HEK293 (cell line): ENCODE results near the gene TMEM8B.

Source experiments
- CTCF ChIA-PET: fragments of 350-600 bp; formaldehyde crosslinking; extraction: SDS; loops from one replicate; lab custom pipeline; 2021; ENCODE audit warnings: antibody characterized with exemption; lab: Yijun Ruan, JAX
- POLR2A ChIA-PET: fragments of 300-600 bp; formaldehyde crosslinking; extraction: SDS; loops from one replicate; lab custom pipeline; 2020; ENCODE audit warnings: antibody characterized with exemption, inconsistent platforms; lab: Yijun Ruan, JAX
- H3K27ac ChIP-seq: fragments of 200-500 bp; sonication (Bioruptor generic); 2 replicates; pipeline ENCODE4 v1.5.1; 2014; ENCODE audit warnings: low read depth, low read length, control low read depth, inconsistent platforms; ENCODE audit errors: extremely low read depth
- H3K36me3 ChIP-seq, 2 experiments: fragments of 200-500 bp in 1 of 2; sonication (Bioruptor generic) in 1 of 2; 1 replicate in 1 of 2; 2 replicates in 1 of 2; pipeline ENCODE4 v1.5.1; 2014 to 2017; ENCODE audit warnings: inconsistent platforms in 2 of 2, low read length in 2 of 2; ENCODE audit not compliant: control insufficient read depth in 2 of 2, insufficient read depth in 1 of 2
- H3K4me1 ChIP-seq: fragments of 200-500 bp; sonication (Bioruptor generic); 2 replicates; pipeline ENCODE4 v1.5.1; 2014; ENCODE audit warnings: mild to moderate bottlenecking, low read length, inconsistent platforms; ENCODE audit not compliant: control insufficient read depth, insufficient read depth
- H3K4me3 ChIP-seq: 2 replicates; pipeline ENCODE4 v1.5.1; 2011; ENCODE audit warnings: low read depth, mild to moderate bottlenecking, control low read depth, low read length, moderate library complexity
- H3K9me3 ChIP-seq: fragments of 200-500 bp; sonication (Bioruptor generic); 2 replicates; pipeline ENCODE4 v1.5.1; 2014; ENCODE audit warnings: low read depth, low read length, inconsistent platforms; ENCODE audit not compliant: control insufficient read depth, insufficient read depth
- BCL11A ChIP-seq: fragments of 450-650 bp; formaldehyde crosslinking; IDR thresholded peaks from 2 replicates; pipeline ENCODE4 v1.5.1; 2016; ENCODE audit warnings: low read depth, missing biosample characterization, missing genetic modification characterization
- PATZ1 ChIP-seq: fragments of 450-650 bp; formaldehyde crosslinking; IDR thresholded peaks from 2 replicates; pipeline ENCODE4 v1.5.1; 2016; ENCODE audit warnings: missing biosample characterization, missing genetic modification characterization
- SP2 ChIP-seq: fragments of 450-650 bp; formaldehyde crosslinking; IDR thresholded peaks from 2 replicates; pipeline ENCODE4 v1.5.1; 2016; ENCODE audit warnings: missing biosample characterization, missing genetic modification characterization
- ZEB2 ChIP-seq: fragments of 450-650 bp; formaldehyde crosslinking; IDR thresholded peaks from 2 replicates; pipeline ENCODE4 v1.5.1; 2016; ENCODE audit warnings: missing biosample characterization, missing genetic modification characterization
- ZFHX2 ChIP-seq: fragments of 450-650 bp; formaldehyde crosslinking; conservative IDR thresholded peaks from 2 replicates; pipeline ENCODE4 v1.5.1; 2016; ENCODE audit warnings: missing biosample characterization, missing genetic modification characterization
- ZNF121 ChIP-seq: fragments of 450-650 bp; formaldehyde crosslinking; IDR thresholded peaks from 2 replicates; pipeline ENCODE4 v1.5.1; 2016; ENCODE audit warnings: missing biosample characterization, missing genetic modification characterization
- ZNF157 ChIP-seq: fragments of 450-650 bp; formaldehyde crosslinking; IDR thresholded peaks from 2 replicates; pipeline ENCODE4 v1.5.1; 2016; ENCODE audit warnings: missing biosample characterization, missing genetic modification characterization
- ZNF433 ChIP-seq: fragments of 450-650 bp; formaldehyde crosslinking; IDR thresholded peaks from 2 replicates; pipeline ENCODE4 v1.5.1; 2016; ENCODE audit warnings: missing biosample characterization, missing genetic modification characterization, low read depth
- ZNF513 ChIP-seq: fragments of 450-650 bp; IDR thresholded peaks from 2 replicates; pipeline ENCODE4 v1.5.1; 2018; ENCODE audit warnings: missing biosample characterization, missing genetic modification characterization
- ZNF624 ChIP-seq: fragments of 450-650 bp; formaldehyde crosslinking; IDR thresholded peaks from 2 replicates; pipeline ENCODE4 v1.5.1; 2017; ENCODE audit warnings: missing biosample characterization, missing genetic modification characterization
- ZNF629 ChIP-seq: fragments of 450-650 bp; formaldehyde crosslinking; IDR thresholded peaks from 2 replicates; pipeline ENCODE4 v1.5.1; 2017; ENCODE audit warnings: missing biosample characterization, missing genetic modification characterization
- ZNF639 ChIP-seq: fragments of 450-650 bp; formaldehyde crosslinking; IDR thresholded peaks from 2 replicates; pipeline ENCODE4 v1.5.1; 2016; ENCODE audit warnings: missing biosample characterization, missing genetic modification characterization
- ZNF776 ChIP-seq: fragments of 450-650 bp; formaldehyde crosslinking; IDR thresholded peaks from 2 replicates; pipeline ENCODE4 v1.5.0; 2017; ENCODE audit warnings: missing biosample characterization, missing genetic modification characterization, borderline replicate concordance
- ZSCAN4 ChIP-seq: fragments of 450-650 bp; formaldehyde crosslinking; IDR thresholded peaks from 2 replicates; pipeline ENCODE4 v1.5.1; 2017; ENCODE audit warnings: missing biosample characterization, missing genetic modification characterization

The TMEM8B gene

GRCh38 chr9:35798658-35799374 lies 30.2 kb upstream of the TMEM8B start:
- no peak for TF ChIP-seq PATZ1 (tag by site-specific recombination)
- TF ChIP-seq ZSCAN4 (tag by site-specific recombination): no peak
- TF ChIP-seq SP2 (tag by site-specific recombination): no peak
- TF ChIP-seq ZNF121 (tag by site-specific recombination): no peak
- TF ChIP-seq ZNF639 (tag by site-specific recombination): 0 out of 2 replicates have a peak, but pooled peaks have one; percentile 23
- 0 out of 2 replicates have a peak, but pooled peaks have one; percentile 9 for TF ChIP-seq ZFHX2 (tag by site-specific recombination)
- TF ChIP-seq ZNF629 (tag by site-specific recombination): peak; percentile 33; the same call in 1 of the 2 replicates
- no peak for TF ChIP-seq ZNF433
- TF ChIP-seq ZEB2: no peak
- TF ChIP-seq, all 188 proteins: peak for 3
- H3K27ac ChIP-seq: no peak overlapping the region
- ChIA-PET CTCF (interaction anchor here (0.7 to 1.9 kb wide), 4 partner anchors 8 to 83 kb away, joined by 3 to 10 read pairs (median 4); no protein-coding TSS in a partner anchor), POLR2A (interaction anchor here (1.3 kb wide), 1 partner anchor 13 kb away, joined by 6 read pairs; the partner anchor contains the start of gene SPAG8)
- no peaks in the 10 kb centered on the region for H3K4me1 ChIP-seq
- no peak overlapping the region for H3K4me3 ChIP-seq
- H3K9me3 ChIP-seq: no peaks in the 10 kb centered on the region
- peaks cover 0 to 33% of the 10 kb centered on the region in 2 experiments; a peak in 2 of 3 replicates for H3K36me3 ChIP-seq

- no peak overlapping the region for H3K27ac ChIP-seq
- no peak overlapping the region for H3K4me3 ChIP-seq
- no peaks in the 10 kb centered on the region for H3K9me3 ChIP-seq
- H3K36me3 ChIP-seq: peaks cover 0 to 40% of the 10 kb centered on the region in 2 experiments; a peak in 2 of 3 replicates
- no peaks in the 10 kb centered on the region for H3K4me1 ChIP-seq
- TF ChIP-seq ZNF776 (tag by site-specific recombination): no peak
- TF ChIP-seq BCL11A (tag by site-specific recombination): no peak
- no peak for TF ChIP-seq ZNF624 (tag by site-specific recombination)
- no peak for TF ChIP-seq ZNF157 (tag by site-specific recombination)
- no peak for TF ChIP-seq ZNF513 (tag by site-specific recombination)
- ChIA-PET POLR2A (interaction anchor here (0.8 to 1.2 kb wide), 2 partner anchors 8 to 12 kb away, joined by 3 to 4 read pairs; partner anchors contain the start of gene SPAG8), CTCF (interaction anchor here (0.5 to 1.4 kb wide), 5 partner anchors 10 to 145 kb away, joined by 3 to 8 read pairs (median 5); no protein-coding TSS in a partner anchor)
These were observed 28.5 kb upstream of the TMEM8B start for GRCh38 chr9:35800530-35800929.
